Measurements from ENCODE around the gene LAD1.

DNA sequence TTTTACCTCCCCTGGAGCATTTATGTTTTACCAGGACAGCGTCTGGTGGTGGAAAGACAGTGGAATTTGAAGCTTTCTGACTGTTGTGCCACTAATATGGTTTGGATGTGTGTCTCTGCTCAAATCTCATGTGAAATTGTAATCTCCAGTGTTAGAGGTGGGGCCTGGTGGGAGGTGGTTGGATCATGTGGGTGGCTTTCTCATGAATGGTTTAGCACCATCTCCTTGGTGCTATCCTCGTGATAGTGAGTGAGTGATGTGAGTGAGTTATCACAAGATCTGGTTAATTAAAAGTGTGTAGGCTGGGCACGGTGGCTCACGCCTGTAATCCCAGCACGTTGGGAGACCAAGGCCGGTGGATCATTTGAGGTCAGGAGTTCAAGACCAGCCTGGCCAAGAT is 46.2 kb upstream of the LAD1 start:
- no peak for TF ChIP-seq CTCF (IDR thresholded peaks at IDR 0.05)
- no peak for TF ChIP-seq EP300 (IDR thresholded peaks at IDR 0.05)
- no peak for TF ChIP-seq POLR2AphosphoS5 (IDR thresholded peaks at IDR 0.05)

Data from suprapubic skin (tissue), 4 donors.